ENCODE data around the gene MAN2B1. TPM values are rescaled to one million over a fixed set of nuclear protein-coding genes. Genes with fewer than 3 reads are reported as not detected.
A peak's percentile ranks its signal among the peaks of the same experiment; 100 is the strongest.

Gene MAN2B1
- total RNA-seq, 1 donor from 2014 or later = 109 TPM

GRCh38 chr19:12617646-12618045 is 48.9 kb downstream of the MAN2B1 start:
- no peaks in the 10 kb centered on the region for H3K27me3 Mint-ChIP-seq (ENCODE audit: low read depth)
- H3K4me3 Mint-ChIP-seq = no peak overlapping the region
- no peak for TF ChIP-seq CTCF (IDR thresholded peaks at IDR 0.05; ENCODE audit: unreplicated experiment)
- no peak overlapping the region for H3K27ac Mint-ChIP-seq
- peaks cover 2% of the 10 kb centered on the region for H3K4me1 Mint-ChIP-seq
- peaks cover 37% of the 10 kb centered on the region for H3K36me3 Mint-ChIP-seq
- H3K9me3 Mint-ChIP-seq = peaks cover 5% of the 10 kb centered on the region
- no peak for DNase-seq (ENCODE audit: low spot score in 2 of 2, unreplicated experiment in 2 of 2)

GRCh38 chr19:12611361-12611699 is 55.2 kb downstream of the MAN2B1 start:
- Mint-ChIP-seq H3K27ac (peak overlapping the region; percentile 100), H3K4me1 (peaks cover 12% of the 10 kb centered on the region), H3K36me3 (peaks cover 17% of the 10 kb centered on the region), H3K4me3 (peak overlapping the region; percentile 100), H3K27me3 (ENCODE audit: low read depth) (no peaks in the 10 kb centered on the region), H3K9me3 (no peaks in the 10 kb centered on the region)
- TF ChIP-seq CTCF (IDR thresholded peaks at IDR 0.05; ENCODE audit: unreplicated experiment) = no peak
- DNase-seq (ENCODE audit: low spot score in 2 of 2, unreplicated experiment in 2 of 2) = peak in 1 of 2 experiments; percentile 40

GRCh38 chr19:12610540-12611360 is 55.8 kb downstream of the MAN2B1 start, which contains the start of the genes ZNF490 and ZNF791:
TSS of gene ZNF490 (minus strand) at chr19:12610813. CDS start at chr19:12610680, 133 bp downstream.
TSS of gene ZNF791 (plus strand) at chr19:12610920. CDS start at chr19:12611080, 160 bp downstream.
- no peak for TF ChIP-seq CTCF (IDR thresholded peaks at IDR 0.05; ENCODE audit: unreplicated experiment)
- Mint-ChIP-seq H3K36me3 (peaks cover 11% of the 10 kb centered on the region), H3K9me3 (no peaks in the 10 kb centered on the region), H3K4me3 (peak within 1 kb of the TSS; percentile 100), H3K27ac (peak within 1 kb of the TSS; percentile 100), H3K27me3 (ENCODE audit: low read depth) (no peaks in the 10 kb centered on the region), H3K4me1 (peaks cover 12% of the 10 kb centered on the region)
- peak; percentile 95 for DNase-seq (ENCODE audit: low spot score in 2 of 2, unreplicated experiment in 2 of 2)

GRCh38 chr19:12607631-12608030 is 58.9 kb downstream of the MAN2B1 start:
- peaks cover 8% of the 10 kb centered on the region for H3K36me3 Mint-ChIP-seq
- no peak overlapping the region for H3K27ac Mint-ChIP-seq
- TF ChIP-seq CTCF (IDR thresholded peaks at IDR 0.05; ENCODE audit: unreplicated experiment) = no peak
- H3K4me1 Mint-ChIP-seq = peaks cover 12% of the 10 kb centered on the region
- DNase-seq (ENCODE audit: low spot score in 2 of 2, unreplicated experiment in 2 of 2) = no peak
- no peaks in the 10 kb centered on the region for H3K9me3 Mint-ChIP-seq
- no peaks in the 10 kb centered on the region for H3K27me3 Mint-ChIP-seq (ENCODE audit: low read depth)
- no peak overlapping the region for H3K4me3 Mint-ChIP-seq

GRCh38 chr19:12606796-12607195 is 59.7 kb downstream of the MAN2B1 start:
- TF ChIP-seq CTCF (IDR thresholded peaks at IDR 0.05; ENCODE audit: unreplicated experiment) = no peak
- no peak for DNase-seq (ENCODE audit: low spot score in 2 of 2, unreplicated experiment in 2 of 2)
- no peak overlapping the region for H3K27ac Mint-ChIP-seq
- H3K27me3 Mint-ChIP-seq (ENCODE audit: low read depth) = no peaks in the 10 kb centered on the region
- H3K36me3 Mint-ChIP-seq = peaks cover 15% of the 10 kb centered on the region
- no peaks in the 10 kb centered on the region for H3K9me3 Mint-ChIP-seq
- peaks cover 12% of the 10 kb centered on the region for H3K4me1 Mint-ChIP-seq
- no peak overlapping the region for H3K4me3 Mint-ChIP-seq
